A673 (cell line): Measurements from ENCODE around the gene IQGAP2. TPM values are rescaled to one million over a fixed set of nuclear protein-coding genes. Genes with fewer than 3 reads are reported as not detected.

Source experiments
- BruUV-seq: library from RNA; stranded (reverse); fragments of 400-500 nt; replicated peaks from 2 replicates; lab custom pipeline; 2021; lab: Mats Ljungman, UMichigan
- CTCF ChIA-PET: fragments of 300-600 bp; sonication (Branson Sonifier 250); formaldehyde crosslinking; loops from one replicate; lab custom pipeline; 2022; ENCODE audit warnings: antibody characterized with exemption; lab: Charles Lee
- POLR2A ChIA-PET: fragments of 300-600 bp; sonication (Branson Sonifier 250); formaldehyde crosslinking; loops from one replicate; lab custom pipeline; 2022; ENCODE audit warnings: antibody characterized with exemption; ENCODE audit not compliant: low non-redundant PET; lab: Charles Lee
- DNase-seq: peaks from one replicate; pipeline ENCODE4 v3.0.0-alpha.2; 2015; ENCODE audit warnings: low spot score
- H3K27ac ChIP-seq: fragments of 200-600 bp; sonication (generic); 2 replicates; pipeline ENCODE4 v1.5.1; 2016; ENCODE audit warnings: mixed run types, low read depth, mild to moderate bottlenecking, mixed read lengths, antibody characterized with exemption, low read length; ENCODE audit not compliant: poor library complexity, severe bottlenecking
- H3K27me3 ChIP-seq: fragments of 200-600 bp; sonication (generic); replicated peaks from 2 replicates; pipeline ENCODE4 v1.6.1; 2017; ENCODE audit warnings: mixed run types, low read depth, mild to moderate bottlenecking, mixed read lengths, antibody characterized with exemption, low read length; ENCODE audit not compliant: insufficient read depth, poor library complexity
- H3K36me3 ChIP-seq: fragments of 200-600 bp; sonication (generic); 2 replicates; pipeline ENCODE4 v1.6.1; 2016; ENCODE audit warnings: mixed run types, mild to moderate bottlenecking, mixed read lengths, antibody characterized with exemption, low read length; ENCODE audit not compliant: insufficient read depth, poor library complexity, severe bottlenecking
- H3K4me1 ChIP-seq: fragments of 200-600 bp; sonication (generic); 2 replicates; pipeline ENCODE4 v1.6.1; 2017; ENCODE audit warnings: mixed run types, mild to moderate bottlenecking, mixed read lengths, antibody characterized with exemption, low read length; ENCODE audit not compliant: insufficient read depth, poor library complexity, severe bottlenecking
- H3K4me3 ChIP-seq: fragments of 200-600 bp; sonication (generic); 2 replicates; pipeline ENCODE4 v1.5.1; 2016; ENCODE audit warnings: low read depth, mixed run types, mild to moderate bottlenecking, mixed read lengths, low read length; ENCODE audit not compliant: poor library complexity, severe bottlenecking
- H3K9me3 ChIP-seq: fragments of 200-600 bp; sonication (generic); 2 replicates; pipeline ENCODE4 v1.6.1; 2016; ENCODE audit warnings: mixed run types, low read depth, mild to moderate bottlenecking, mixed read lengths, antibody characterized with exemption, low read length; ENCODE audit not compliant: poor library complexity, severe bottlenecking
- EZH2 ChIP-seq: fragments of 200-600 bp; sonication (generic); IDR thresholded peaks from 2 replicates; pipeline ENCODE4 v1.6.1; 2017; ENCODE audit warnings: borderline replicate concordance, low read depth, mild to moderate bottlenecking, mixed read lengths, antibody characterized with exemption, low read length; ENCODE audit not compliant: poor library complexity, severe bottlenecking
- intact Hi-C: fragments of 100-400 bp; cut with micrococcal nuclease; formaldehyde crosslinking; loops from one replicate; pipeline ENCODE4 v1.10.0; 2022; ENCODE audit not compliant: unreplicated experiment
- total RNA-seq: library from RNA; stranded (reverse); gene quantifications from 2 replicates; pipeline ENCODE4 v1.2.3, GENCODE V29; 2021
- TF ChIP-seq, protein P1 (sequence below): fragments of 300-800, 200-600 bp; sonication (generic); conservative IDR thresholded peaks from 2 replicates; pipeline ENCODE4 v1.5.1; 2017; ENCODE audit warnings: low read depth, mild to moderate bottlenecking, antibody characterized with exemption, low read length, moderate library complexity, mixed read lengths

IQGAP2 gene
- total RNA-seq, 1 experiment from 2014 or later: 26.8 TPM

DNA sequence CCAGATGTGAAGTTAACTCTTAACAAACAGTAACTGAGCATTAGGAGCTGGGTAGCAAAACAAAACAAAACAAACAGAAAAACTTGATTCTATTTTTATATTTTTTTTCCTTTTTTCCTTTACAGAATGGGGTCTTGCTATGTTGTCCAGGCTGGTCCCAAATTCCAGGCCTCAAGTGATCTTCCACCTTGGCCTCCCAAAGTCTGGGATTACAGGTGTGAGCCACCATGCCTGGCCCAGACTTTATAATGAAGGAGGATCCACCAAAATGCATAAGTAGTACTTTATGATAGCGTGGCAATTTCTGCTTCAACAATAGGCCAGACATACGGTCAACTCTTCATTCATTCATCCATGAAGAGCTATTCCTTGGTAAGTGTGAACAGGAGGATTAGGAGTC, 5.9 kb upstream of the IQGAP2 start:
- H3K36me3 ChIP-seq: no peaks in the 10 kb centered on the region
- CTCF ChIA-PET: no interaction called here
- H3K9me3 ChIP-seq: no peaks in the 10 kb centered on the region
- peaks cover 18% of the 10 kb centered on the region for H3K4me1 ChIP-seq
- no peak overlapping the region for H3K27ac ChIP-seq
- no TSS peak for BruUV-seq
- DNase-seq: no peak
- no peak overlapping the region for H3K4me3 ChIP-seq
- POLR2A ChIA-PET: no interaction called here
- TF ChIP-seq, protein P1, sequence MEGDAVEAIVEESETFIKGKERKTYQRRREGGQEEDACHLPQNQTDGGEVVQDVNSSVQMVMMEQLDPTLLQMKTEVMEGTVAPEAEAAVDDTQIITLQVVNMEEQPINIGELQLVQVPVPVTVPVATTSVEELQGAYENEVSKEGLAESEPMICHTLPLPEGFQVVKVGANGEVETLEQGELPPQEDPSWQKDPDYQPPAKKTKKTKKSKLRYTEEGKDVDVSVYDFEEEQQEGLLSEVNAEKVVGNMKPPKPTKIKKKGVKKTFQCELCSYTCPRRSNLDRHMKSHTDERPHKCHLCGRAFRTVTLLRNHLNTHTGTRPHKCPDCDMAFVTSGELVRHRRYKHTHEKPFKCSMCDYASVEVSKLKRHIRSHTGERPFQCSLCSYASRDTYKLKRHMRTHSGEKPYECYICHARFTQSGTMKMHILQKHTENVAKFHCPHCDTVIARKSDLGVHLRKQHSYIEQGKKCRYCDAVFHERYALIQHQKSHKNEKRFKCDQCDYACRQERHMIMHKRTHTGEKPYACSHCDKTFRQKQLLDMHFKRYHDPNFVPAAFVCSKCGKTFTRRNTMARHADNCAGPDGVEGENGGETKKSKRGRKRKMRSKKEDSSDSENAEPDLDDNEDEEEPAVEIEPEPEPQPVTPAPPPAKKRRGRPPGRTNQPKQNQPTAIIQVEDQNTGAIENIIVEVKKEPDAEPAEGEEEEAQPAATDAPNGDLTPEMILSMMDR: no peak
- no peaks in the 10 kb centered on the region for H3K27me3 ChIP-seq
- intact Hi-C loops: no loop called here

- Histone ChIP-seq H3K36me3 (no peaks in the 10 kb centered on the region), H3K9me3 (no peaks in the 10 kb centered on the region), H3K27ac (no peak overlapping the region), H3K27me3 (no peaks in the 10 kb centered on the region), H3K4me3 (no peak overlapping the region), H3K4me1 (peaks cover 12% of the 10 kb centered on the region)
- intact Hi-C loops: no loop called here
- no peak for TF ChIP-seq EZH2
- TF ChIP-seq, protein P1: no peak
- ChIA-PET CTCF (no interaction called here), POLR2A (no interaction called here)
- BruUV-seq: no TSS peak
- DNase-seq: no peak
These were observed 3.8 kb upstream of the IQGAP2 start for GRCh38 chr5:76399268-76399667.

DNA sequence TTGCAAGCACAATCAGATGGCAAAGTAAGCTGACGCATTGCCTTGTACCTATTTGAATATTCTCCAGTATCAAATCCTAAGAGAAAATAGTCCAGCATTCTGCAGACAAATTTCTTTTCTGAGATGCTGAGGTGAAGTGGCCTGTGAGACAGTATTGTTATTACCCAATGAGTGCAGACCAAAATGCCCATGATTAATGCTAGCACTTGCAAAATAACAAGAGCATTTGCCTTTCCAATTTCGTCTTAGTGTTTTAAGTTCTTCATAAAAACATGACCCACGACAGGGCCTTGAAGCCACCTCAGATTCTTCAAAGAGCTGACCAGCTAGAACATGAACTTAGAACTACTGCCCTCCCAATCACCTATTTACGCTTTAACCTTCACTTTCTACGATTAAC, 2.6 kb upstream of the IQGAP2 start:
- DNase-seq: no peak
- Histone ChIP-seq H3K4me1 (peaks cover 17% of the 10 kb centered on the region), H3K27me3 (no peaks in the 10 kb centered on the region), H3K4me3 (no peak overlapping the region), H3K36me3 (no peaks in the 10 kb centered on the region), H3K27ac (no peak overlapping the region), H3K9me3 (no peaks in the 10 kb centered on the region)
- intact Hi-C loops: loop anchor here (10.0 kb wide), 1 partner anchor 374 kb away; no protein-coding TSS in a partner anchor
- ChIA-PET CTCF (no interaction called here), POLR2A (no interaction called here)
- TF ChIP-seq, protein P1: no peak
- no peak for TF ChIP-seq EZH2
- BruUV-seq: no TSS peak
